GM23338 (cell line): ENCODE measurements around the gene C12orf42. TPM values are rescaled to one million over a fixed set of nuclear protein-coding genes. Genes with fewer than 3 reads are reported as not detected.
A peak's percentile ranks its signal among the peaks of the same experiment; 100 is the strongest.

Experiments
- ATAC-seq: fragments of 200-7000 bp; cut with Tn5 transposase; 3 replicates; pipeline ENCODE4 v1.9.1; 2020
- DNase-seq: peaks from one replicate; pipeline ENCODE4 v3.0.0-alpha.2; 2015; ENCODE audit warnings: low spot score
- H2AFZ ChIP-seq: fragments of 200-600 bp; sonication (generic); 2 replicates; pipeline ENCODE4 v1.8.0; 2016; ENCODE audit warnings: antibody characterized with exemption, mild to moderate bottlenecking, moderate library complexity
- H3F3A ChIP-seq: fragments of 200-600 bp; sonication (generic); replicated peaks from 2 replicates; pipeline ENCODE4 v1.8.0; 2017; ENCODE audit warnings: antibody characterized with exemption, mixed run types, low read depth
- H3K27ac ChIP-seq: fragments of 200-600 bp; sonication (generic); 2 replicates; pipeline ENCODE4 v1.6.1; 2016; ENCODE audit warnings: low read depth
- H3K27me3 ChIP-seq: fragments of 200-600 bp; sonication (generic); 2 replicates; pipeline ENCODE4 v1.8.0; 2016; ENCODE audit warnings: mild to moderate bottlenecking, mixed run types, moderate library complexity; ENCODE audit not compliant: insufficient read depth
- H3K36me3 ChIP-seq: fragments of 200-600 bp; sonication (generic); 2 replicates; pipeline ENCODE4 v1.8.0; 2016; ENCODE audit warnings: mild to moderate bottlenecking; ENCODE audit not compliant: insufficient read depth
- H3K4me1 ChIP-seq: fragments of 200-600 bp; sonication (generic); 2 replicates; pipeline ENCODE4 v1.8.0; 2016; ENCODE audit warnings: mild to moderate bottlenecking, moderate library complexity; ENCODE audit not compliant: insufficient read depth
- H3K4me2 ChIP-seq: fragments of 200-600 bp; sonication (generic); 2 replicates; pipeline ENCODE4 v1.7.1; 2017; ENCODE audit warnings: mixed run types
- H3K4me3 ChIP-seq: fragments of 200-600 bp; sonication (generic); 2 replicates; pipeline ENCODE4 v1.6.1; 2016; ENCODE audit warnings: mixed run types
- H3K79me2 ChIP-seq: fragments of 200-600 bp; sonication (generic); replicated peaks from 2 replicates; pipeline ENCODE4 v1.8.0; 2017; ENCODE audit warnings: mild to moderate bottlenecking; ENCODE audit not compliant: insufficient read depth
- H3K9me2 ChIP-seq: fragments of 200-600 bp; sonication (generic); 2 replicates; pipeline ENCODE4 v1.8.0; 2017; ENCODE audit not compliant: insufficient read depth
- H4K20me1 ChIP-seq: fragments of 200-600 bp; sonication (generic); replicated peaks from 2 replicates; pipeline ENCODE4 v1.8.0; 2017; ENCODE audit warnings: mild to moderate bottlenecking; ENCODE audit not compliant: insufficient read depth
- H3K27ac Mint-ChIP-seq: 2 replicates; pipeline ENCODE4 v1.8.0; 2020; ENCODE audit warnings: inconsistent platforms, mild to moderate bottlenecking, moderate library complexity, mixed read lengths
- H3K27me3 Mint-ChIP-seq: 3 replicates; pipeline ENCODE4 v1.8.0; 2022; ENCODE audit warnings: low read depth, mild to moderate bottlenecking, moderate library complexity, mixed read lengths, inconsistent platforms; ENCODE audit not compliant: insufficient read depth, poor library complexity
- H3K36me3 Mint-ChIP-seq: 3 replicates; pipeline ENCODE4 v1.8.0; 2021; ENCODE audit warnings: low read depth, mild to moderate bottlenecking, inconsistent platforms, moderate library complexity, mixed read lengths
- H3K4me1 Mint-ChIP-seq: 3 replicates; pipeline ENCODE4 v1.8.0; 2020; ENCODE audit warnings: mild to moderate bottlenecking, inconsistent platforms, mixed read lengths
- H3K4me3 Mint-ChIP-seq: 3 replicates; pipeline ENCODE4 v1.8.0; 2021; ENCODE audit warnings: moderate library complexity, mild to moderate bottlenecking, inconsistent platforms, mixed read lengths
- H3K9me3 Mint-ChIP-seq: 3 replicates; pipeline ENCODE4 v1.8.0; 2020; ENCODE audit warnings: moderate library complexity, mild to moderate bottlenecking, inconsistent platforms, mixed read lengths
- JUNB ChIP-seq: IDR thresholded peaks from one replicate; pipeline ENCODE4 v1.6.1; 2016; ENCODE audit warnings: antibody characterized with exemption; ENCODE audit not compliant: unreplicated experiment
- POLR2AphosphoS5 ChIP-seq: IDR thresholded peaks from 2 replicates; pipeline ENCODE4 v1.6.1; 2016; ENCODE audit warnings: antibody characterized with exemption, low read depth
- REST ChIP-seq: IDR thresholded peaks from one replicate; pipeline ENCODE4 v1.6.1; 2018; ENCODE audit warnings: antibody characterized with exemption; ENCODE audit not compliant: unreplicated experiment
- ZNF114 ChIP-seq: fragments of 250-450 bp; sonication (Bioruptor Pico); IDR thresholded peaks from 2 replicates; pipeline ENCODE4 v1.5.0; 2020; ENCODE audit warnings: mild to moderate bottlenecking, moderate library complexity
- polyA plus RNA-seq: library from polyadenylated mRNA; unstranded; fragments of >200 nt; fragmentation: Nextera tagmentation; extraction: Ambion mirVana; gene quantifications from 2 replicates; pipeline ENCODE4 v1.2.1, GENCODE V29; 2016
- total RNA-seq: library from RNA; depleted of rRNA; stranded (reverse); fragments of >200 nt; shearing (Covaris generic); gene quantifications from 2 replicates; pipeline ENCODE4 v1.2.3, GENCODE V29; 2014
- TF ChIP-seq, protein P1 (sequence below), 2 experiments: fragments of 200-600 bp in 1 of 2; sonication (generic) in 1 of 2; conservative IDR thresholded peaks; 2 replicates each; pipeline versions ENCODE4 v1.5.1 to v1.6.1; 2016 to 2017; ENCODE audit warnings: antibody characterized with exemption in 2 of 2, low read depth in 2 of 2, mild to moderate bottlenecking in 2 of 2, moderate library complexity in 1 of 2
- TF ChIP-seq, protein P2 (sequence below): IDR thresholded peaks from 2 replicates; pipeline ENCODE4 v1.6.1; 2016; ENCODE audit warnings: antibody characterized with exemption

C12orf42 gene
- total and polyA plus RNA-seq, 2 experiments from 2014 or later, result 0.45 TPM; not detected in 1

DNA sequence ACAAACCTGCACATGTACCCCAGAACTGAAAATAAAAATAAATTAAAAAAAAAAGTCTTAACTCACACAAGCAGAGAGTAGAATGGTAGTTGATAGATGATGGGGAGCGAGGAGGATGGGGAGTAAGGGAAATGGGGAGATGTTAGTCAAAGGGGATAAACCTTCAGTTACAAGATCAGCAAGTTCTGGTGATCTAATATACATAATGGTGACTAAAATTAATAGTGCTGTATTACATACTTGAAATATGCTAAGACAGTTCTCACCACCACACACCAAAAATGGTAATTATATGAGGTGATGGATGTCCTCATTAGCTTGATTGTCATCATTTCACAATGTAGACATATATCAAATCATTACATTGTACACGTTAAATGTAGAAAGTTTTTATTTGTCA, 3.2 kb upstream of the C12orf42 start:
- H3K4me1 ChIP-seq, result peaks cover 19% of the 10 kb centered on the region
- no peak overlapping the region for H2AFZ ChIP-seq
- H3K27ac Mint-ChIP-seq, result no peak overlapping the region
- no peaks in the 10 kb centered on the region for H3K9me3 Mint-ChIP-seq
- H3F3A ChIP-seq, result no peaks in the 10 kb centered on the region
- H3K79me2 ChIP-seq, result no peaks in the 10 kb centered on the region
- no peak overlapping the region for H3K4me2 ChIP-seq
- DNase-seq (no peak), ATAC-seq (no peak)
- peaks cover 8% of the 10 kb centered on the region for H3K27me3 Mint-ChIP-seq
- no peaks in the 10 kb centered on the region for H3K36me3 Mint-ChIP-seq
- no peaks in the 10 kb centered on the region for H3K36me3 ChIP-seq
- no peak overlapping the region for H3K4me3 ChIP-seq
- no peaks in the 10 kb centered on the region for H4K20me1 ChIP-seq
- H3K4me3 Mint-ChIP-seq, result no peak overlapping the region
- TF ChIP-seq JUNB (no peak), POLR2AphosphoS5 (no peak), ZNF114 (no peak), REST (no peak)
- no peaks in the 10 kb centered on the region for H3K9me2 ChIP-seq
- H3K27ac ChIP-seq, result no peak overlapping the region
- H3K27me3 ChIP-seq, result peaks cover 12% of the 10 kb centered on the region; the same call in 1 of the 2 replicates
- H3K4me1 Mint-ChIP-seq, result peaks cover 18% of the 10 kb centered on the region

- Mint-ChIP-seq H3K27ac (no peak overlapping the region), H3K9me3 (no peaks in the 10 kb centered on the region), H3K4me3 (peak overlapping the region; percentile 85), H3K27me3 (peaks cover 6% of the 10 kb centered on the region), H3K36me3 (no peaks in the 10 kb centered on the region), H3K4me1 (peaks cover 18% of the 10 kb centered on the region)
- no peaks in the 10 kb centered on the region for H3K9me2 ChIP-seq
- H3K79me2 ChIP-seq, result no peaks in the 10 kb centered on the region
- peaks cover 20% of the 10 kb centered on the region; the same call in 1 of the 2 replicates for H3K27me3 ChIP-seq
- TF ChIP-seq, protein P1, sequence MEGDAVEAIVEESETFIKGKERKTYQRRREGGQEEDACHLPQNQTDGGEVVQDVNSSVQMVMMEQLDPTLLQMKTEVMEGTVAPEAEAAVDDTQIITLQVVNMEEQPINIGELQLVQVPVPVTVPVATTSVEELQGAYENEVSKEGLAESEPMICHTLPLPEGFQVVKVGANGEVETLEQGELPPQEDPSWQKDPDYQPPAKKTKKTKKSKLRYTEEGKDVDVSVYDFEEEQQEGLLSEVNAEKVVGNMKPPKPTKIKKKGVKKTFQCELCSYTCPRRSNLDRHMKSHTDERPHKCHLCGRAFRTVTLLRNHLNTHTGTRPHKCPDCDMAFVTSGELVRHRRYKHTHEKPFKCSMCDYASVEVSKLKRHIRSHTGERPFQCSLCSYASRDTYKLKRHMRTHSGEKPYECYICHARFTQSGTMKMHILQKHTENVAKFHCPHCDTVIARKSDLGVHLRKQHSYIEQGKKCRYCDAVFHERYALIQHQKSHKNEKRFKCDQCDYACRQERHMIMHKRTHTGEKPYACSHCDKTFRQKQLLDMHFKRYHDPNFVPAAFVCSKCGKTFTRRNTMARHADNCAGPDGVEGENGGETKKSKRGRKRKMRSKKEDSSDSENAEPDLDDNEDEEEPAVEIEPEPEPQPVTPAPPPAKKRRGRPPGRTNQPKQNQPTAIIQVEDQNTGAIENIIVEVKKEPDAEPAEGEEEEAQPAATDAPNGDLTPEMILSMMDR (conservative IDR thresholded peaks at IDR 0.05; ENCODE audit: low read depth in 2 of 2), result peak in 1 of 2 experiments; percentile 21; a peak in 2 of 4 replicates
- TF ChIP-seq, protein P2, sequence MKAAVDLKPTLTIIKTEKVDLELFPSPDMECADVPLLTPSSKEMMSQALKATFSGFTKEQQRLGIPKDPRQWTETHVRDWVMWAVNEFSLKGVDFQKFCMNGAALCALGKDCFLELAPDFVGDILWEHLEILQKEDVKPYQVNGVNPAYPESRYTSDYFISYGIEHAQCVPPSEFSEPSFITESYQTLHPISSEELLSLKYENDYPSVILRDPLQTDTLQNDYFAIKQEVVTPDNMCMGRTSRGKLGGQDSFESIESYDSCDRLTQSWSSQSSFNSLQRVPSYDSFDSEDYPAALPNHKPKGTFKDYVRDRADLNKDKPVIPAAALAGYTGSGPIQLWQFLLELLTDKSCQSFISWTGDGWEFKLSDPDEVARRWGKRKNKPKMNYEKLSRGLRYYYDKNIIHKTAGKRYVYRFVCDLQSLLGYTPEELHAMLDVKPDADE, result no peak
- no peaks in the 10 kb centered on the region for H3F3A ChIP-seq
- peak; percentile 55 for DNase-seq
- ATAC-seq, result peak; percentile 72
- H4K20me1 ChIP-seq, result no peaks in the 10 kb centered on the region
- H3K27ac ChIP-seq, result no peak overlapping the region
- peak overlapping the region; percentile 94 for H3K4me2 ChIP-seq
- peak overlapping the region; percentile 77 for H3K4me3 ChIP-seq
- H3K36me3 ChIP-seq, result no peaks in the 10 kb centered on the region
- H3K4me1 ChIP-seq, result peaks cover 24% of the 10 kb centered on the region
- peak overlapping the region; percentile 97 for H2AFZ ChIP-seq
Measured at GRCh38 chr12:103494734-103495468, 867 bp downstream of the C12orf42 start.
